Amniotic stem cell (primary cell): ENCODE measurements around the gene KDM4B.
A peak's percentile ranks its signal among the peaks of the same experiment; 100 is the strongest.

Experiments
- DNase-seq: peaks from one replicate; lab custom pipeline; 2025; lab: John Stamatoyannopoulos, UW

The KDM4B gene

GRCh38 chr19:5138606-5139582 lies 170.0 kb downstream of the KDM4B start:
- DNase-seq, result peak; percentile 33

GRCh38 chr19:5139583-5140325 lies 170.8 kb downstream of the KDM4B start:
- DNase-seq, result no peak

GRCh38 chr19:5141129-5141849 lies 172.4 kb downstream of the KDM4B start:
- DNase-seq, result no peak

- DNase-seq, result no peak
Observed at GRCh38 chr19:5141850-5142724, 173.2 kb downstream of the KDM4B start.

- DNase-seq, result no peak
Observed at GRCh38 chr19:5142725-5143097, 173.8 kb downstream of the KDM4B start.

- no peak for DNase-seq
Observed at GRCh38 chr19:5143471-5144411, 174.8 kb downstream of the KDM4B start.

- no peak for DNase-seq
Observed at GRCh38 chr19:5144545-5145179, 175.7 kb downstream of the KDM4B start.

- DNase-seq, result no peak
Observed at GRCh38 chr19:5145521-5146511, 176.9 kb downstream of the KDM4B start.

- DNase-seq, result no peak
Observed at GRCh38 chr19:5147074-5147977, 178.4 kb downstream of the KDM4B start.

- DNase-seq, result no peak
Observed at GRCh38 chr19:5147978-5148793, 179.3 kb downstream of the KDM4B start.

- DNase-seq, result no peak
Observed at GRCh38 chr19:5148794-5149190, 179.9 kb downstream of the KDM4B start.

- DNase-seq, result no peak
Observed at GRCh38 chr19:5149508-5149907, 180.6 kb downstream of the KDM4B start.

- no peak for DNase-seq
Observed at GRCh38 chr19:5149932-5150901, 181.3 kb downstream of the KDM4B start.

- no peak for DNase-seq
Observed at GRCh38 chr19:5150902-5151741, 182.2 kb downstream of the KDM4B start.
